GM19238 (cell line): ENCODE results near the gene TRIM46.
"Not testable (repeated sequence)": the region's sequence is repeated elsewhere in the genome, so short reads cannot be mapped to it uniquely, and the experiment has no call there.

Source experiments
- DNase-seq: peaks from one replicate; pipeline ENCODE4 v3.0.0; 2011; ENCODE audit warnings: low spot score; ENCODE audit not compliant: insufficient read length

The TRIM46 gene

DNA sequence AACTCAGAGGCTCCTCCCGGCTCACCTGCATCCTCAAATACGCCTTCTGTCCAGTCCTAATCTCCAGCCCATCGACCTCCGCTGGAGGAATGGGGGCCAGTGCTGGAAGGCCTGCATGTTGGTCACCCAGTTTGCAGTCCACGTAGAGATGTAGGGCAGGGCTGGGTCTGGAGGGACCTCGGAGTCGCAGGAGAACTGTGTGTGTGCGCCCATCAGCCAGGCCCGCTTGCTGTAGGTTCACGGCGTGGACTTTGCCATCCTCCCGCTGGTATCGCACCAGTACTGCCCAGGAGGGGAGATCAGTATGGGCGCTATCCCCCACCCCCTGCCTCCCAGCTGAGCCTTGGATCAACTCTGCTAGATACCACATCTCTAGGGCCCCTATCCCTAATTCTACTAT, 31.4 kb downstream of the TRIM46 start:
- no peak for DNase-seq

DNA sequence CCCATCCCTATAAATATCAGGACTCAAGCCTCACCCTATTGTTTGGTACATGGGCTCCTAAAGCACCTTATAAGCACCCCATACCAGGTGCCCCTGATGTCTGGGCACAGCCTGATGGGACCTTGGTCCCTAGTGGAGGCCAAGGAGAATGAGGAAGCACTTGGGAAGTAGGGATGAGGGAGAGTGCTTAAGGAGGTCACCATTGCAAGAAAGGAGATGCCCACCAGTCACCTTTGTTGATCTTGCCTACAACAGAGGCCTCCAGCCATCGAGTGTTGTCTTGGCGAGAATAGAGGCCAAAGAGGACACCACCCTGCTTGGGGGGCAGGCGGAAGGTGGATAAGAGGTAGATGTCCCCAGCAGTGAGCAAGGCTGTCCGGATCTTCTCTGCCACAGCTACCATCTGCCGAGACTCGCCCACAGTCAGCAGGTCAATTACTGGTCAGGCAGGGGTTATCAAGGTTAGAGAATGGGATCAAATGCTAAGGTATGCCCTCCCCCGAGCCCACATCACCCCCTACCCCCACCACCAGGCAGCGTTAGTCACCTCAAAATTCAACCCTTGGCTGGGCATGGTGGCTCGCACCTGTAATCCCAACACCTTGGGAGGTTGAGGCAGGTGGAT, 32.4 kb downstream of the TRIM46 start:
- DNase-seq, result no peak

- DNase-seq, result peak; percentile 76
Measured at GRCh38 chr1:155206891-155207805, 33.5 kb downstream of the TRIM46 start.

DNA sequence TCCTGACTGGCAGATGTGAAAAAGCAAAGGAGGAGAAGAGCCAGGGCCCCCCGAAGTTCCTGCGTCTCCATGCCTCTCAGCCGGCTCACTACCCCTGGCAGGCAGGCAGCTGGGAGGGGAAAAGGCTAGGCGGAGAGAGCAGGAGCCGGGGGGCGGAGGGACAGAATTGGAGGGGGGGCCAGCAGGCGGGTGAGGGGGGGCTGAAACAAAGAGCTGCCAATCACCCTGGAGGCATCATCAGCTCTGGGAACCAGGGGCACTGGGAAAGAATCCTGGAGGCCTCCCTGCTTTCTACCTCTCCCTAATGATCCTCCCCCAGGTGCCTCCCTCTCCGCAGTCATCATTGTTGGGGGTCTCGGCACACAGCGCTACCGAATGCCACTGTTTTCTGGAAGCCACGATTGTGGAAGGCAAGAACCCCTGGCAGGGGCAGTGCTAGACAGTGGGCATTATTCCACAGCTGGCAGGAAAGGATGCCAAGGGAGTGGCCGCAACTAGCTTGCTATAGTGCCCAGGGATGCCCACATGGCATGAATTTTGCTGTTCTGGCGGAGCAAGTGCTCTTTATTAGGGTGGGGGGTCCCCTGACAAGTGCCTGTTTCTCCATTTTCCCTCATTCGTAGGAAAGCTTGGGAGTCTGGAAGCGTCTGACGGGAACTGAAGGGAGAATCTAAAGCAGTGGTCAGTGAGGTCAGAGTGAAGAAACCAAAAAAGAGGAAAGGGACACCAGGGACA, 34.3 kb downstream of the TRIM46 start, which contains the start of gene THBS3:
Gene THBS3, minus strand, starts transcription at position 92 of the 735 bp plus-strand sequence. Its CDS starts 21 bp downstream, at position 71.
- DNase-seq, result no peak

DNA sequence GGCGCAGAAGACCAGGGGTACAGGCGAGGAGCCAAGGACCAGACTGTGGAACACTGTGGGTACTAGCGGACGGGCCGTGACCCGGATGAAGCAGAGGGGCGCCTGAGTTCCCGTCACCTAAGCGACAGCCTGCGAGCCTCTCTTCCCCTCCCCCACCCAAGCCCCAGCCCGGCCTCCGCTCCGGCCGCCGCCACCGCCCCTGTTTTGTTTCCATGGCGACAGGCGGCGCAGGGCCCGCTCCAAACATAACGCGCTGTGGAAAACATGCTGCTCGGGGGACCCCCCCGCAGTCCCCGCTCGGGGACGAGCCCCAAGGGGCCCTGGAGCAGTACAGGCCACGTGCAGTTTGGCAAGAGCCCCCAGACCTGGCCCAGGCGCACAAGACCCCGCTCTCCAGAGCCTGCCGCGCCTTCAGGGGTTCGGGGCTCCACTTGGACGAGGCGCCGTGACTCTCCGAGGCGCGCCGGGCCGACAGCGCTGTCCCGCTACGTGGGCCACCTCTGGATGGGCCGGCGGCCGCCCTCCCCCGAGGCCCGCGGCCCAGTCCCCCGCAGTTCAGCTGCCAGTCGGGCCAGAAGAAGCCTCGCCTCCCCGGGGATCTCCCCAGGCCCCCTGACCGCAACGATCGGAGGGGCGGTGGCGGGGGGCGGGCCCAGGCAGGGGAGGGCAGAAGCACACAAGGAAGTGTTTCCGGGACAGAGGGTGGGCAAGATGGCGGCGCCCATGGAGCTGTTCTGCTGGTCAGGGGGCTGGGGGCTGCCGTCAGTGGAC, 35.1 kb downstream of the TRIM46 start, which contains the start of gene MTX1:
Gene MTX1, plus strand, starts transcription at position 155 of the 771 bp plus-strand sequence. Its CDS starts 110 bp downstream, at position 265.
- DNase-seq, result peak; percentile 87

DNA sequence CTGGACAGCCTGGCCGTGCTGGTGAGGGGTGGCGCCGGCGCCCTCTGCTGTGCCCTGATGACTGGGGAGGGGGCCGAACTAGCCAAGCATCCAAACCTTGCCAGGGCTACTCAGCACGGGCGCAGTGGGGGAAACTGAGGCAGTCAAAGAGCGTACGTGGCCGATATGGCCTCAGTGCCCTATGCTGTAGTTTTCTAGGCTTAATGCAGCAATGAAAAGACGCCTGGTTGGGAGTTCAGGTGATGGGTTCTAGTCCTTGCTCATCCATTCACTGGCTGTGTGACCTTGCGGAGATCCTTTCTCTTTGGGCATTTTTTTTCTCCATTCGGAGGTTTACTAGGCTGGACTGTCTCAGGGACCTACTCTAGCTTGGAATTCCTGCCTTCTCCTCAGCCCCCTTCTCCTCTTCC, 35.7 kb downstream of the TRIM46 start:
- no peak for DNase-seq

DNA sequence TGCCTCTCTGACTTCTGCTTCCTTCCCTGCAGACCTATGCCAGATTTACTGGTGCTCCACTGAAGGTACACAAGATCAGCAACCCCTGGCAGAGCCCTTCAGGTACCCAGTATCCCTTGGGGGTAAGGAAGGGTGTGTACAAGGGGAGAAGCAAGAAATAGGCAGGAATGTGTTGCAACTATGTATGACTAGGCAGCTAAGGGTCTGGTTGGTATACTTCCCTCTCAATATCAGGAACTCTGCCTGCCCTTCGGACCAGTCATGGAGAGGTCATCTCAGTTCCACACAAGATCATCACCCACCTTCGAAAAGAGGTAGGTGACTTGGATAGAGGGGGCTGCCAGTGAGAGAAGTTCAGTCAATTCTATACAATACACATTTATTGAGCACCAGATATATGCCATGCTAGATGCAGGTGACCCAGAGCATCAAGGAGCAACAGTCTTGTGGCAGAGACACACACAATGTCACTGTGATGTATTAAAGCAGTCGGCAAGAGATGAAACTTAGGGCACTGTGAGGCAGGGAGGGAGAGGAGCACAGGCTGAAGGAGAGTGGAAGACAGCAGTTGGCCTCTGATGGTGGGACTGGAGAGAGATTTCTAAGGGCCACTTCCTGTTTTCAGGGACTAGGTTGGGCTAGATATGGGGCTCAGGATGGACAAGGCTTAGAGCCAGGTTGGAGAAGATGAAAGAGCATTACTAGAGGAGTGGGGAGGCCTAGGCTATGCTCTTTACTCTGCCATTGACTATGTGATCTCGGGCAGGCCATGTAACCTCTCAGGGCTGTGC, 36.9 kb downstream of the TRIM46 start:
- no peak for DNase-seq

DNA sequence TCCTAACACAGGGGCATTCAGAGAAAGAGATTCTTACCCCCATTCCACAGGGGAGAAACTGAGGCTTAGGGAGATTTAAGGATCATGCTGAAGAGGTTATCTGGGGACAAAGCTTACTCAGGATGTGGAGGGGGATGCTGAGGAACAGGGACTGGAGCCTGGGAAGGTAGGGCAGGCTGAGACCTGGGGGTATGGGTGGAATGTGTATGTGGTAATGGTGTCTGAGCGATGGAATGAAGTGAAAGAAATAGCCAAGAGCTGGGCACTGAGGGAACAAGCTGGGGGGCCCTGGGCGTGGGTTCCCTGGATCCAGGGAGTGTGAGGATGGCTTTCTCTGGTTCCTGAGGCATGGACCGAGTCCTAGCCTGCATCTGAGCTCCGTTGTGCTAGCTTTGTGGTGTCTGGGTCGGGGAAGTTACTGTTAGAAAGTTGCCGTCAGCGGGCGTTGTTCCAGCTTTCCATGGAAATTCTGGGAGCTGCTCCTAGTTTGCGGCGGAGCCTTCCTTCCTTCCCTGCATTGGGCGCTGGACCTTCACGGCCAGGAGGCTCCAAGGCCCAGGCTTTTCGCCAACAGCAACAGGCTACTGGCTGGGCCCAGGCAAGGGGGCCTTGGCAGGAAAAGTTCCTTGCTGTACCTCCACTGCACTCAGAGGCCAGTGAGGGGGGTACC, 37.9 kb downstream of the TRIM46 start:
- not testable (repeated sequence) for DNase-seq

DNA sequence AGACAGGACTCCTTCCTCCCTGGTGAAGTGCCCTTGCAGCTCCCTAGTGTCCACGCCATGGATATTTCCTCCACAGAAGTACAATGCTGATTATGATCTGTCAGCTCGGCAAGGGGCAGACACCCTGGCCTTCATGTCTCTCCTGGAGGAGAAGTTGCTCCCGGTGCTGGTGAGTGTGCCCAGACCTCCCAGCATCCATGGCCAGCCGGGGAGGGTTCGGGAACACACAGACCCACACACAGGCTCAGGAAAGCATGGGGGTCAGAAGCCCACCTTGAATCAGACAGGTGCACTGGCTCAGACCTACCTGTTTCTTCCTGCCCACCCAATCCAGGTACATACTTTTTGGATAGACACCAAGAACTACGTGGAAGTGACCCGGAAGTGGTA, 38.4 kb downstream of the TRIM46 start:
- DNase-seq, result not testable (repeated sequence)

GRCh38 chr1:155214702-155215101, 41.1 kb downstream of the TRIM46 start:
- DNase-seq, result not testable (repeated sequence)

DNA sequence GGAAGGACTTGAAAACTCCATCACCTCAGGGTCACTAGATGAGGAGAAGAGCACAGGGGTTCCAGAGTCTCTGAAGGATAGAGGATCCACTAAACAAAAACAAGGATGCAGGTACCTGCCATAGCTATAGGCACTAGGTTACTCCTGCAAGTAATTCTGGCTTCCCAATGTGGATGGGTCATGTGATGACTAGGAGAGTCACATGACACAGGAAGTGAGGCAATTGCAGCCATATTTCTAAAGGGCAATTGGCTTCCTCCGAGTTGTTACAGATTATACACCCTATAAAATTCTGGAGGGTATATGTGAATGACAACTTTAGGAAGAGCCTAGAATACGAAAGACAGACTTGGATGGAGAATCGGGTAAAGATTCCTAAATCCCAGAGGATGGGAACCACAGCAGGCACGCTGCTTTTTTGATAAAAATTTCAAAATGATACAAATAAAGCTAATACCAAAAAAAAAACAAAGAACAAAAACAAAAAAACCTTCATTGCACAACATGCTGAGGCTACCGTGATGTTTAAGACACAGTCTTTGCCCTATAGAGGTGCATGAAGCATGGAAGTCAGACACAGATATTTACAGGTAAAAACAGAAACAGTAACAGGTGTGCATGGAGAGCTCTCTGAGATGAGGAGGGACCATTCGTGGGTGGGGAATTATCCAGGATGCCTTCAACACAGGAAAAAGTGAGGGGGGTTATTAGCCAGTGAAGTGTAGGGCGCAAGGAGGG, 45.4 kb downstream of the TRIM46 start:
- DNase-seq, result no peak

DNA sequence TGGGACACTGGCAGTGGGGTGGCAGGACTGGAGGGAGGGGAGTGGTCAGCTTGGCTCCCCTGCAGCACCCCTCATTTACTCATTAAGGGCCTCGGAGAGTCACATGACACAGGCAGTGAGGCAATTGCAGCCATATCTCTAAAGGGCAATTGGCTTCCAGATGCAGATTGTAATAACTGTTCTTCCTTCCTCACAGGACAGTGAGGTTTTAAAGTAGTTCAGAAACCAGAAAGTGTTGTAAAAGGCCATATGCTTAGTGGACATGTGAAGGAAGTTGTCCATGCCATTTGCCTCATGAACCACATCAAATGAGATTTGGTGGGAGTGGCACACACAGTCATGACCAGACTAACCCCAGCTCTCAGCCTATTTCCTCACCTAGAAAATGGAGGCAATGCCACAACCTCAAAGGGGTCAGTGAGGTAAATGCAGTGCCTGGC, 46.0 kb downstream of the TRIM46 start:
- no peak for DNase-seq

DNA sequence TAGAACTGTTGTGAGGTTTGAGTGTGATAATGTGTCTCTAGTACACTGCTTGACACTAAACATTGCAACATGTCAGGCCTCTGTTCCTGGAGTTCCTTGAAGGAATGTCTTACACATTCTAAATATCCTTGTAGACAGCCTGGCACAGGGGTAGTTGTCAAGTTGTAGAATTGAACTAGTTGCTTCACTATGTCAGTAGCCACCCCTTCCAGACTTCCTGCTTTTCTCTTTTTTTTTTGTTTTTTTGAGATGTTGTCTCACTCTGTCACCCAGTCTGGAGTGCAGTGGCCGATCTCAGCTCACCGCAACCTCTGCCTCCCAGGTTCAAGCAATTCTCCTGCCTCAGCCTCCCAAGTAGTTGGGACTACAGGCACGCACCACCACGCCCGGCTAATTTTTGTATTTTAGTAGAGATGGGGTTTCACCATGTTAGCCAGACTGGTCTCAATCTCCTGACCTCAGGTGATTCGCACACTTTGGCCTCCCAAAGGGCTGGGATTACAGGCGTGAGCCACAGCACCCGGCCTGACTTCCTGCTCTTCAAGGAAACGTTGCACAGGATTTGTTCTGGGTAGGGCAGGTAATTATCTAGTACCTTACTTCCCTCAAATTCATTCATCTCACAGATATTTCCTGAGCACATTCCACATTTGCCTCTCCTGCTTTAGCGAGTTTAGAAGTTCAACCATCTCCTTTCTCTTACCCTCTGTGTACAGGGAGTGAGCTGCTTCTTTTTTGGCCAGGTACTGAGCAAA, 46.7 kb downstream of the TRIM46 start:
- not testable (repeated sequence) for DNase-seq

DNA sequence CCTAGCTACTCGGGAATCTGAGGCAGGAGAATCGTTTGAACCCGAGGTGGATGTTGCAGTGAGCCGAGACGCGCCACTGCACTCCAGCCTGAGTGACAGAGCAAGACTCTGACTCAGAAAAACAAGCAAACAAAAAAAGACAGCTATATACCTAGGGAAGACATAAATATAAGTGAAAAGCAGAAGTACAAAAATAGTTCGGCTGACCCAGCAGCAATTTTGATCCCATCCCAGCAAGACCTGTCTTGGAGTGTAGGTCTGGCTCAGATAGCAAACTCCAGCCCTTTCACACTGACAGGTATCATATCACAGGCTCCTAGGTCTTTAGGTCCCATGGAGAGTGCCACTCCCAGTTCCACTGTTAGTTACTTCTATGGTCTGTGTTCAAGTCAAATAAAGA, 49.4 kb downstream of the TRIM46 start:
- DNase-seq, result no peak

DNA sequence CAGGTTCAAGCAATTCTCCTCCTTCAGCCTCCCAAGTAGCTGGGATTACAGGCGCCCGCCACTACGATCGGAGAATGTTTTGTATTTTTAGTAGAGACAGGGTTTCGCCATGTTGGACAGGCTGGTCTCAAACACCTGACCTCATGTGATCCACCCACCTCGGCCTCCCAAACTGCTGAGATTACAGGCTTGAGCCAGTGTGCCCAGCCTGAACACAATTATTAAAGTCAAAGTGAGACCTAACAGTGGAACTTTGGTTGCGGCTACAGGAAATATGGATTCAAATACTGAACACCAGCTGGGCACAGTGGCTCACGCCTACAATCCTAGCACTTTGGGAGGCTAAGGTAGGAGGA, 51.7 kb downstream of the TRIM46 start:
- DNase-seq, result not testable (repeated sequence)

- DNase-seq, result peak; percentile 64
Measured at GRCh38 chr1:155226188-155226909, 52.7 kb downstream of the TRIM46 start.

DNA sequence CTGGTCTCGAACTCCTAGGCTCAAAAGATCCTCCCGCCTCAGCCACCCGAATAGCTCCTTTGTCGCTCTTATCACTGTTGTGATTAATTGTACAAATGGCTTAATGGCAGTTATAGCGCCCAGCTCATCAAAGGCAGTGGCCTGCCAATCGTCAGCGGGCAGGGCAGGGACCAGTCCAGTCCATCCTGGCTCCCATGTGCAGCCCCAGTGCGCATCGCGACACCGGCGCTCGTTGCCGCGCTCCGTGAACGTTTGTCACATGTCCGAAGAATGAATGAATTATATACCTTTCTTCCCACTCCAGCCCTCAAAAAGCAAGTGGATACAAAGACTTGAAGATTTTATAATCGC, 53.2 kb downstream of the TRIM46 start:
- DNase-seq, result peak; percentile 48
